ENCODE measurements around the gene CRB1. TPM values are rescaled to one million over a fixed set of nuclear protein-coding genes. Genes with fewer than 3 reads are reported as not detected.

The CRB1 gene
- not detected in 2 replicates for total RNA-seq (2014; rRNA removed; shearing (Covaris generic))

DNA sequence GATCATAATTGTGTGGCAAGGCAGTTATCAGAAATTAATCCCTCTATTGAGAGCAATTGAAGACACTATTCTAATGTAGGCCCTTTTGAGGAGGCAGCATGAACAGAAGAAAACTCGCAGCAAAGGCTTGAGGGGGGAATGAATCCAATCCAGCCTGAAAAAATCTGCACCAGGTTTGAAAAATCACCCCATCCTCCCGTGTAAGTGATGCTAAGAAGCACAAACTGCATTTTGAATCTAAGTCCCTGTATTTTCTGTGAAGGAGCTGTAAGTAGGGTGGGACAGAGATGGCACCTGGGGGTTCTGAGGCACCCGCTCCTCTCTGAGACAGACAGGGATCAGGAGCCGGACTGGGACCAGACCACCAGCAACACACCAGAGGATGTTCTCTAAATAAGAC, at the start of gene CRB1:
CRB1 (plus strand) TSS at position 241 of the 400 bp plus-strand sequence. CDS start 161 bp downstream, outside the sequence.
- no peak for DNase-seq (ENCODE audit: low spot score)

DNA sequence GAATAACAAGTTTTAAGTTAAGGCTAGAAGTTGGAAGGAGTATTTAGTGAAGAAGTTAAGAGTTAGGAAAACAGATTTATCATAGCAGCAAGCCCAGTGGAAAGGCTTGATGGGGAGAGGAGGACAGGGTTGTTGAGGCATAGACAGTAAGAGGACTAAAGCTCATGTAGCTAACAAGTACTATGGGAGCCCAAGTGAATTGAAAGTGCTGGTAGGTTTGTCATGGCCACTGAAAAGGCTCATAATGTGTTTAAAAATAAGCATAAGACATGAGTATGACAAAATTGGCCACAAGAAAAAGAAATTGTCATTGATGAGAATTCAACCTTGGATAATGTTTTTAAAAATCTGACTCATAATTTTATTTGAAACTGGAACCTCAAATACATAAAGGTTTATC, 49.2 kb upstream of the CRB1 start:
- no peak for DNase-seq (ENCODE audit: low spot score)

DNA sequence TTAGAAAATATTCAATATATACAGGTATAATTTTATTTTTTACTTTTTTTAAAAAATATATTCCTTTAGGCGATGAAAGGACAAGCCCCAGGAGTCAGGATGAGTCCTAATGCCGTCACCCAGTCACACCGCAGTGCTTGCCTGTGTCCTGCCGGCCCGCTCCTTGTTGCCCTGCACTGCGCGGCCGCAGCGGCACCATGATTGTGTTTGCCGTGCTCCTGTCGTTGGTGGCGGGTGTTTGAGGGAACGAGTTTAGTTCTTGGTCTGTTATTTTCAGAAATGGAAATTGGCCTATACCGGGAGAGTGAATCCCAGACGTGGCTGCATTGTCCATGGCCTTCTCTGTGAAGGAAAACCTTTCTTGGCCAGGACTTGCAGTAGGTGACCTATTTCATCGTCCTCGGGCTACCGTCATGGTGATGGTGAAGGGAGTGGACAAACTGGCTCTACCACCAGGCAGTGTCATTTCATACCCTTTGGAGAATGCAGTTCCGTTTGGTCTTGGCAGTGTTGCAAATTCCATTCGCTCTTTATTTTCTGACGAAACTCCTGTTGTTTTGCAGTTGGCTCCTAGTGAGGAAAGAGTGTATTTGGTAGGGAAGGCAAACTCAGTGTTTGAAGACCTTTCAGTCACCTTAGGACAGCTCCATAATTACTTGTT, 45.9 kb upstream of the CRB1 start:
- DNase-seq (ENCODE audit: low spot score): no peak

DNA sequence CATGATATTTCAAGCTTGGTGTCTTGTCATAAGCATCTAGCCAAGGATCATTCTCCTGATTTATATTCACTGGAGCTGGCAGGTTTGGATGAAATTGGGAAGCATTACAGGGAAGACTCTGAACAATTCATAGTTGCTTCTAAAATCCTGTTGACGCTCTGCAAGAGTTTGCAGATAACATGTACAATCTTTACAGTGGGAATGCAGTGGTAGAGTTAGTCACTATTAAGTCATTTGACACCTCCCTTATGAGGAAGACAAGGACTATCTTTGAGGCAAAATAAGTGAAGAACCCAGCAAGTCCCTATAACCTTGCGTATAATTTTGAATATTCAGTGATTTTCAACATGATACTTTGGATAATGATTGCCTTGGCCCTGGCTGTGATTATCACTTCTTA, 45.3 kb upstream of the CRB1 start:
- no peak for DNase-seq (ENCODE audit: low spot score)

DNA sequence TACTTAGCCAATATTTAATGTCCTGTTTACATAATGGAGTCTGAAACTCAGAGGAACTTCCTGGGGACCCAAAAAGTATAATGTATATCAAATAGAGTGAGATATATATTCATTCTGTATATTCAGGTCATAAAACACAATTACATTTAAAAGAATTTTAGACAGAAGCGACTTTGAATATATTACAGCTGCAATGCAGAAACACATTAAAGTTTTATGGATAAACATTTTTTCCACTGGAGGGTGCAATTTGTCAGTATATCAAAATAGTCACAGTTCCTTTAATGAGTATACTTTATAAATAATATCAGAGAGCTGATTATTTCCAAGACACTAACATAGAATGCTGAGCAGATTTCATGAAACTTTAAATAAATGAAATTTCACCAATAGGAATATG, 43.9 kb upstream of the CRB1 start:
- DNase-seq (ENCODE audit: low spot score): no peak

GRCh38 chr1:197225611-197226010, 42.4 kb upstream of the CRB1 start:
- no peak for DNase-seq (ENCODE audit: low spot score)

DNA sequence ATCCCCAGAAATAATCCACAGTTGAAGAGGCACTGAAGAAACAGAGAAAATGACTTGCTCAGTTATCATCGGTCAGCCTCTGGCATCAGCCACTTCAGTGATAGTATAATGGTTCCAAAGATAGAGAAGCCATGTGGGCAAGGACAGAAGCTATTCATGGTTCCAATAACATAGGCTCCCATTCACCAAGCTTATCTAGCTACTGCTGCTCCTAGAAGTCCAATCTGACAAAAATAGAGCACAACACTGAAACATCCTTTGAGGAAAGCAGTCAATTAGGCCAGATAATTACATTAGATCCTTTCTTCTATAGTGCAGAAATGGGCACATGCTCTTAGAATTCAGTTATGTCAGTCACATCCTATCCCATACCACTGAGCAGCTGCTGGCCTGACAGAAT, 33.5 kb upstream of the CRB1 start:
- DNase-seq (ENCODE audit: low spot score): no peak

DNA sequence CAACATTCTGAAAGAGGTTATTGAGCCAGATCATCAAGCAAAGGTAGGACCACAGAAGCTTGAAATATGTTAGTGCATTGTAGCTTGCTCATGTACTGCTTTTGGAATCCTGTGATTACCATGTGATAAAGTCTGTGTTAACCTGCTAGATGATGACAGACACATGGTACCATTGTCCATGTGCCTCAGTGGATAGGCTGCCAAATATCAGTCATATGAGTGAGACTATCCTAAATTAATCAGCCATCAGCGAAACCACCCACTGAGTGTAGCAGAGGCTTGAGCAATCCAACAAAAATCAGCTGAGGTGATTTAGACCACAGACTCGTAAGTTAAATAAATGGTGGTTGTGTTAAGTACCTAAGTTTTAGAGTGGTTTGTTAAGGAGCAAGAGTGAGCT, 32.7 kb upstream of the CRB1 start:
- no peak for DNase-seq (ENCODE audit: low spot score)

GRCh38 chr1:197247465-197247864, 20.6 kb upstream of the CRB1 start:
- no peak for DNase-seq (ENCODE audit: low spot score)

- DNase-seq (ENCODE audit: low spot score): no peak
Observed at GRCh38 chr1:197249324-197249723, 18.7 kb upstream of the CRB1 start.

GRCh38 chr1:197250616-197251015, 17.4 kb upstream of the CRB1 start:
- no peak for DNase-seq (ENCODE audit: low spot score)

GRCh38 chr1:197252973-197253372, 15.1 kb upstream of the CRB1 start:
- no peak for DNase-seq (ENCODE audit: low spot score)

GRCh38 chr1:197254866-197255265, 13.2 kb upstream of the CRB1 start:
- no peak for DNase-seq (ENCODE audit: low spot score)

- no peak for DNase-seq (ENCODE audit: low spot score)
Observed at GRCh38 chr1:197264936-197265567, 3.0 kb upstream of the CRB1 start.

GRCh38 chr1:197269053-197269452, 1.0 kb downstream of the CRB1 start:
- no peak for DNase-seq (ENCODE audit: low spot score)

- peak; percentile 9 for DNase-seq (ENCODE audit: low spot score)
Observed at GRCh38 chr1:197272791-197273190, 4.7 kb downstream of the CRB1 start.

DNA sequence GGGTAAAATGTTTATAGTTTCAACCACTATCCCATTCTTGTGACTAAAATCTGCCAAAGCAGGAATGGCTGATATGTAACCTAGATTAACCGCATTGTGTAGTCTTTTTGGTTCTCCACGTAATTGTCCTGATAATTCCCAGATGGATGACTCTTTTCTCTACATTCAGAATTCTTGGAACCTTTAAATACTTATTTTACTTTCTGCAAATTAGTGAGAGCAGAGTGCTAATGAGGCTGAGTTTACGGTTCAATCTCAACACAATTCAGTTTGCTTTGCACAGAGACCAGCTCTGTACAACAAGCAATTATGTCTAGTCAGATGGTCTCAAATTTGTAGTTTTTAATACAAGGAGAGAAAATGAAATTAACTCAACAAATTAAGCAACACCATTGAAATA, 9.1 kb downstream of the CRB1 start:
- DNase-seq (ENCODE audit: low spot score): no peak

- DNase-seq (ENCODE audit: low spot score): no peak
Observed at GRCh38 chr1:197284325-197284724, 16.3 kb downstream of the CRB1 start.

- no peak for DNase-seq (ENCODE audit: low spot score)
Observed at GRCh38 chr1:197284966-197285365, 16.9 kb downstream of the CRB1 start.

GRCh38 chr1:197285526-197286205, 17.6 kb downstream of the CRB1 start:
- DNase-seq (ENCODE audit: low spot score): no peak

DNA sequence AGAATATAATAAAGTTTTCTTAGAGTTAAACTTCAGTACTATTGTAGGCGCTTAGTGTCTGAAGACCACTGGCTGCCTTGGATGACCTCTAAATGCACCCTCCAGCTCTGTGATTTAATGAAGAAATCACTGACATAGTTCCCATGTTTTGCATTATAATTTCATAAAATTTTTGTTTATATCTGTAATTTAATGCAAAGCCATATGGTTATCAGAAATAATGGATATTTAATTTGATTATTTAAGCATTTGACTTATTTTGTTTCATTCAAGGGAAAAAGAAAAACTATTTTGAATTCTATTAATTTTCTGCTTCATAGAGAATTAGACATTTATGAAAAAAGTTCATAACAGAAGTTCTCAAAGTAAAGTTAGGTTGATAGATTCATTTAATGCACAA, 18.6 kb downstream of the CRB1 start:
- DNase-seq (ENCODE audit: low spot score): no peak

- DNase-seq (ENCODE audit: low spot score): no peak
Observed at GRCh38 chr1:197287863-197288262, 19.8 kb downstream of the CRB1 start.

DNA sequence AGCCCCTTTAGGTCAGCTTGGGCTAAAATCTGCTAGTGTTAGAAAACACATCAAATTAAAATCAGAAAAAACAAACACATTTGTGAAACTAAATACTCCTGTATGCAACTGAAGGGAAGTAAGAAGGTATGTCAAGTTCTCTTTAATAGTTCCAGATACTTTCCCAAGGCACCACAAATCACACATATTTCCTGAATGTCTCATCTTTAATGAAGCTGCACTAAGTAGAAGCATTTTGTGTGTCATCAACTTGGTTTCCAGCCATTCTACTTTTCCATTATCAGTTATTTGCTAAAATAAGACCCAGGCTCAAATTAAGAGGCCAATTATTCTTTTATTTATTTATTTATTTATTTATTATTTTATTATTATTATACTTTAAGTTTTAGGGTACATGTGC, 34.7 kb downstream of the CRB1 start:
- peak; percentile 80 for DNase-seq (ENCODE audit: low spot score)

Measured in A172 (cell line).